Upper lobe of left lung (tissue), 6 donors: ENCODE results near the gene TAF11L8. TPM values are rescaled to one million over a fixed set of nuclear protein-coding genes. Genes with fewer than 3 reads are reported as not detected.
"Not testable (repeated sequence)": the region's sequence is repeated elsewhere in the genome, so short reads cannot be mapped to it uniquely, and the experiment has no call there.

Experiments used
- ATAC-seq, 2 donors: fragments of 200-7000 bp; cut with Tn5 transposase; one replicate each; pipeline ENCODE4 v1.9.1; 2022; ENCODE audit warnings: mild to moderate bottlenecking in 2 of 2, moderate library complexity in 2 of 2; ENCODE audit not compliant: low FRiP score in 2 of 2
- DNase-seq, 2 donors: peaks; one replicate each; pipeline ENCODE4 v3.0.0-alpha.2; 2019 to 2020
- H3K27ac ChIP-seq, 4 donors: fragments of 200-600 bp; sonication (generic); one replicate each; pipeline ENCODE4 v1.5.1; 2016 to 2019
- H3K27me3 ChIP-seq, 4 donors: fragments of 200-600 bp; sonication (generic); one replicate each; pipeline ENCODE4 v1.5.1; 2017 to 2019
- H3K36me3 ChIP-seq, 4 donors: fragments of 200-600 bp; sonication (generic); one replicate each; pipeline ENCODE4 v1.5.1; 2016 to 2019
- H3K4me1 ChIP-seq, 4 donors: fragments of 200-600 bp; sonication (generic); one replicate each; pipeline ENCODE4 v1.5.1; 2018 to 2019
- H3K4me3 ChIP-seq, 4 donors: fragments of 200-600 bp; sonication (generic); one replicate each; pipeline ENCODE4 v1.5.1; 2017 to 2019; ENCODE audit warnings: mild to moderate bottlenecking in 2 of 4, moderate library complexity in 1 of 4
- H3K9me3 ChIP-seq, 4 donors: fragments of 200-600 bp; sonication (generic); one replicate each; pipeline ENCODE4 v1.5.1; 2018 to 2019
- CTCF ChIP-seq, 6 experiments: fragments of 450-650 bp in 4 of 6; fragments of 200-600 bp in 2 of 6; sonication (generic) in 2 of 6; IDR thresholded peaks; one replicate each; pipeline ENCODE4 v1.5.1; 2016 to 2019; ENCODE audit warnings: antibody characterized with exemption in 6 of 6
- EP300 ChIP-seq, 4 donors: sonication (generic); formaldehyde crosslinking; IDR thresholded peaks; one replicate each; pipeline ENCODE4 v1.5.1; 2017; ENCODE audit warnings: antibody characterized with exemption in 4 of 4, control low read depth in 2 of 4
- POLR2A ChIP-seq, 4 donors: fragments of 450-650 bp; IDR thresholded peaks; one replicate each; pipeline ENCODE4 v1.5.1; 2016 to 2017; ENCODE audit warnings: antibody characterized with exemption in 4 of 4, mild to moderate bottlenecking in 2 of 4
- POLR2AphosphoS5 ChIP-seq, 2 donors: sonication (generic); formaldehyde crosslinking; IDR thresholded peaks; one replicate each; pipeline ENCODE4 v1.5.1; 2017; ENCODE audit warnings: antibody characterized with exemption in 2 of 2
- WGBS, 2 donors: methylation state at CpG; one replicate each; pipeline ENCODE4 v1.1.5; 2017 to 2018; 5-methylcytosine and 5-hydroxymethylcytosine counted together
- total RNA-seq, 6 donors: library from RNA; depleted of rRNA in 4 of 6; stranded (reverse); fragments of >200 nt in 4 of 6; gene quantifications; one replicate each; pipeline versions ENCODE4 v1.1.0 to v1.2.1, GENCODE V29; 2016 to 2021
- donor health status: DM: no; HTN: no; CAD: no; lungs with moderate emphysema.
- donor health status: DM: no; HTN: yes; CAD: no; lungs with severe emphysema.

Gene TAF11L8
- not detected for total RNA-seq

- DNase-seq, H3K27ac ChIP-seq, H3K36me3 ChIP-seq, H3K27me3 ChIP-seq, H3K4me3 ChIP-seq, H3K4me1 ChIP-seq, H3K9me3 ChIP-seq, ATAC-seq: not testable (repeated sequence)
- no CpG with 5 or more reads among the region's 16 CpGs for WGBS, 2 donors
Observed at GRCh38 chr5:17590860-17591259, at the start of gene TAF11L8. Gene TAF11L8 (minus strand): TSS chr5:17590960.

- Histone ChIP-seq H3K9me3 (no peaks in the 10 kb centered on the region), H3K27me3 (no peaks in the 10 kb centered on the region), H3K4me3 (no peak within 1 kb of the TSS), H3K36me3 (no peaks in the 10 kb centered on the region), H3K4me1 (no peaks in the 10 kb centered on the region), H3K27ac (no peak within 1 kb of the TSS)
- 94% methylated on average over 4 to 5 of the region's 5 CpGs for WGBS, 2 donors
- no peak for DNase-seq
- ATAC-seq, result no peak
- no peak for TF ChIP-seq CTCF (IDR thresholded peaks at IDR 0.05)
- TF ChIP-seq EP300 (IDR thresholded peaks at IDR 0.05), result no peak
- TF ChIP-seq POLR2AphosphoS5 (IDR thresholded peaks at IDR 0.05), result no peak
- TF ChIP-seq POLR2A (IDR thresholded peaks at IDR 0.05), result no peak
Observed at GRCh38 chr5:17634160-17634559, 43.4 kb upstream of the TAF11L8 start, which contains the start of gene TAF11L14. Gene TAF11L14 (plus strand): TSS chr5:17634460.

GRCh38 chr5:17631788-17632187, 41.0 kb upstream of the TAF11L8 start, which contains the start of gene TAF11L13:
Gene TAF11L13 (plus strand): TSS chr5:17632088.
- DNase-seq, H3K4me1 ChIP-seq, ATAC-seq, H3K9me3 ChIP-seq, H3K36me3 ChIP-seq, H3K27me3 ChIP-seq, H3K4me3 ChIP-seq, H3K27ac ChIP-seq: not testable (repeated sequence)
- 81 to 86% methylated on average over 7 of the region's 12 CpGs for WGBS, 2 donors

- ATAC-seq (peak in 1 of 2 donors; percentile 52), DNase-seq (peak in 1 of 2 donors; percentile 44)
- Histone ChIP-seq H3K9me3 (no peaks in the 10 kb centered on the region), H3K27me3 (no peaks in the 10 kb centered on the region), H3K36me3 (no peaks in the 10 kb centered on the region), H3K4me3 (no peak overlapping the region), H3K27ac (no peak overlapping the region), H3K4me1 (no peaks in the 10 kb centered on the region)
- TF ChIP-seq POLR2A (IDR thresholded peaks at IDR 0.05) (no peak), CTCF (IDR thresholded peaks at IDR 0.05) (no peak), EP300 (IDR thresholded peaks at IDR 0.05) (no peak), POLR2AphosphoS5 (IDR thresholded peaks at IDR 0.05) (no peak)
- 94 to 100% methylated on average over 3 of the region's 11 CpGs for WGBS, 2 donors
Observed at GRCh38 chr5:17625686-17626085, 34.9 kb upstream of the TAF11L8 start.

- DNase-seq (peak in 1 of 2 donors; percentile 47), ATAC-seq (peak in 1 of 2 donors; percentile 31)
- H3K4me3 ChIP-seq, result no peak overlapping the region
- H3K27ac ChIP-seq, result no peak overlapping the region
- 92 to 98% methylated on average over 4 to 8 of the region's 17 CpGs for WGBS, 2 donors
- no peaks in the 10 kb centered on the region for H3K9me3 ChIP-seq
- no peaks in the 10 kb centered on the region for H3K27me3 ChIP-seq
- H3K4me1 ChIP-seq, result no peaks in the 10 kb centered on the region
- no peaks in the 10 kb centered on the region for H3K36me3 ChIP-seq
- TF ChIP-seq POLR2AphosphoS5 (IDR thresholded peaks at IDR 0.05) (no peak), EP300 (IDR thresholded peaks at IDR 0.05) (no peak), CTCF (IDR thresholded peaks at IDR 0.05) (no peak), POLR2A (IDR thresholded peaks at IDR 0.05) (no peak)
Observed at GRCh38 chr5:17620627-17621026, 29.9 kb upstream of the TAF11L8 start.

- WGBS, 2 donors, result 79 to 98% methylated on average over 2 to 3 of the region's 3 CpGs
- ATAC-seq (no peak), DNase-seq (no peak)
- Histone ChIP-seq H3K4me1 (no peaks in the 10 kb centered on the region), H3K27me3 (no peaks in the 10 kb centered on the region), H3K9me3 (no peaks in the 10 kb centered on the region), H3K4me3 (no peak overlapping the region), H3K27ac (no peak overlapping the region), H3K36me3 (no peaks in the 10 kb centered on the region)
- TF ChIP-seq POLR2AphosphoS5 (IDR thresholded peaks at IDR 0.05), result no peak
- no peak for TF ChIP-seq EP300 (IDR thresholded peaks at IDR 0.05)
- TF ChIP-seq CTCF (IDR thresholded peaks at IDR 0.05), result no peak
- no peak for TF ChIP-seq POLR2A (IDR thresholded peaks at IDR 0.05)
Observed at GRCh38 chr5:17619354-17619753, 28.6 kb upstream of the TAF11L8 start.
